Measurements from ENCODE around the gene BRICD5. TPM values are rescaled to one million over a fixed set of nuclear protein-coding genes. Genes with fewer than 3 reads are reported as not detected.

BRICD5 gene
- total and polyA plus RNA-seq, 2 of the 13 experiments (the other 11 are each of a cell fraction or from before 2014, with no cell fraction given): 1.6 to 5.8 TPM

GRCh38 chr16:2205104-2205966 lies 5.3 kb downstream of the BRICD5 start, which contains the start of gene MLST8 (continued):
- TF ChIP-seq AGO2 (optimal IDR thresholded peaks at IDR 0.05; ENCODE audit: low read depth, low read length): no peak
- no peak for TF ChIP-seq ZNF256 (CRISPR knock-in tag; conservative IDR thresholded peaks at IDR 0.05)
- peak; percentile 35; the same call in 1 of the 2 replicates for TF ChIP-seq ZNF451 (CRISPR knock-in tag; IDR thresholded peaks at IDR 0.05)
- TF ChIP-seq ZFAT (CRISPR knock-in tag; conservative IDR thresholded peaks at IDR 0.05): 0 out of 2 replicates have a peak, but pooled peaks have one; percentile 52
- TF ChIP-seq KDM2A (CRISPR knock-in tag; IDR thresholded peaks at IDR 0.05; ENCODE audit: borderline replicate concordance, low read depth): peak; percentile 90
- TF ChIP-seq ZKSCAN5 (CRISPR knock-in tag; IDR thresholded peaks at IDR 0.05): 0 out of 2 replicates have a peak, but pooled peaks have one; percentile 24
- TF ChIP-seq THAP8 (CRISPR knock-in tag; IDR thresholded peaks at IDR 0.05; ENCODE audit: borderline replicate concordance): no peak
- no peak for TF ChIP-seq ZNF282 (IDR thresholded peaks at IDR 0.05; ENCODE audit: partially characterized antibody)
- peak; percentile 86 for TF ChIP-seq TAF1 (CRISPR knock-in tag; IDR thresholded peaks at IDR 0.05)
- TF ChIP-seq SP1 (IDR thresholded peaks at IDR 0.05): no peak
- 0 out of 2 replicates have a peak, but pooled peaks have one; percentile 42 for TF ChIP-seq SP1 (CRISPR knock-in tag; IDR thresholded peaks at IDR 0.05)
- peak; percentile 87 for TF ChIP-seq POLR2G (IDR thresholded peaks at IDR 0.05; ENCODE audit: low read depth, low read length)
- TF ChIP-seq BRCA1 (CRISPR knock-in tag; IDR thresholded peaks at IDR 0.05): peak; percentile 54; the same call in 1 of the 2 replicates
- no peak for TF ChIP-seq ATM (IDR thresholded peaks at IDR 0.05; ENCODE audit: borderline replicate concordance)
- no peak for TF ChIP-seq TMF1 (CRISPR knock-in tag; IDR thresholded peaks at IDR 0.05; ENCODE audit: low read depth)
- TF ChIP-seq ZSCAN22 (CRISPR knock-in tag; IDR thresholded peaks at IDR 0.05): no peak
- TF ChIP-seq GRHL1 (CRISPR knock-in tag; conservative IDR thresholded peaks at IDR 0.05): no peak
- no peak for TF ChIP-seq NBN (conservative IDR thresholded peaks at IDR 0.05)
- no peak for TF ChIP-seq TBX3 (IDR thresholded peaks at IDR 0.05; ENCODE audit: borderline replicate concordance)
- no peak for TF ChIP-seq ZNF629 (CRISPR knock-in tag; conservative IDR thresholded peaks at IDR 0.05)
- TF ChIP-seq ZEB1 (IDR thresholded peaks at IDR 0.05; ENCODE audit: insufficient replicate concordance, low read depth): no peak
- peak; percentile 68 for TF ChIP-seq RXRA (CRISPR knock-in tag; IDR thresholded peaks at IDR 0.05)
- peak; percentile 77; the same call in 1 of the 2 replicates for TF ChIP-seq IRF9 (CRISPR knock-in tag; IDR thresholded peaks at IDR 0.05; ENCODE audit: borderline replicate concordance)
- TF ChIP-seq U2AF2 (IDR thresholded peaks at IDR 0.05; ENCODE audit: low read depth, low read length): no peak
- TF ChIP-seq ZFP82 (CRISPR knock-in tag; IDR thresholded peaks at IDR 0.05; ENCODE audit: borderline replicate concordance): no peak; the same call in 1 of the 2 replicates
- TF ChIP-seq ZFP36 (IDR thresholded peaks at IDR 0.05; ENCODE audit: borderline replicate concordance, low read depth, low read length, partially characterized antibody): no peak
- no peak for TF ChIP-seq CC2D1A (CRISPR knock-in tag; IDR thresholded peaks at IDR 0.05)
- TF ChIP-seq ZNF530 (CRISPR knock-in tag; IDR thresholded peaks at IDR 0.05; ENCODE audit: low read depth): no peak
- TF ChIP-seq ZNF883 (CRISPR knock-in tag; IDR thresholded peaks at IDR 0.05; ENCODE audit: not compliant biosample characterization): no peak
